Fibroblast of lung (primary cell): ENCODE results near the gene KIF25.

Experiments
- CTCF ChIP-seq, 2 donors: IDR thresholded peaks in 1 of 2; conservative IDR thresholded peaks in 1 of 2; 1 replicate in 1 of 2; 2 replicates in 1 of 2; pipeline ENCODE4 v1.5.1; 2011 to 2012; ENCODE audit warnings: low read length in 2 of 2, control low read depth in 1 of 2, inconsistent platforms in 1 of 2, low read depth in 1 of 2, mild to moderate bottlenecking in 1 of 2
- EZH2 ChIP-seq: IDR thresholded peaks from 2 replicates; pipeline ENCODE4 v1.5.1; 2012; ENCODE audit warnings: low read length, control low read depth, mild to moderate bottlenecking; ENCODE audit errors: missing control alignments

- TF ChIP-seq CTCF (conservative IDR thresholded peaks at IDR 0.05 in 1 of 2, IDR thresholded peaks at IDR 0.05 in 1 of 2; ENCODE audit: low read depth in 1 of 2, low read length in 2 of 2) (no peak), EZH2 (no peak)
Observed at GRCh38 chr6:167984876-167985604, 12.4 kb upstream of the KIF25 start.
